Endothelial cell of umbilical vein (primary cell): ENCODE data around the gene BAG3. TPM values are rescaled to one million over a fixed set of nuclear protein-coding genes. Genes with fewer than 3 reads are reported as not detected.

Experiments
- BruUV-seq: library from RNA; stranded (reverse); fragments of 400-500 nt; replicated peaks from 2 replicates; lab custom pipeline; 2021; lab: Mats Ljungman, UMichigan
- CTCF ChIA-PET: fragments of 300-600, 350-600 bp; sonication (Branson Sonifier 250); formaldehyde crosslinking; loops from one replicate; lab custom pipeline; 2021; ENCODE audit warnings: antibody characterized with exemption, inconsistent platforms; lab: Charles Lee
- POLR2A ChIA-PET: fragments of 300-600, 350-600 bp; sonication (Branson Sonifier 250); formaldehyde crosslinking; loops from one replicate; lab custom pipeline; 2021; ENCODE audit warnings: antibody characterized with exemption, inconsistent platforms; lab: Charles Lee
- DNase-seq: peaks from one replicate; pipeline ENCODE4 v3.0.0-alpha.2; 2011; ENCODE audit warnings: low read depth, low spot score
- FAIRE-seq: peaks from 2 replicates; lab custom pipeline; 2011; peaks lifted over from hg19 to GRCh38; lab: Jason Lieb, UNC
- H2AFZ ChIP-seq: 2 replicates; pipeline ENCODE4 v1.6.0; 2012; ENCODE audit warnings: low read depth, low read length, control low read depth, inconsistent platforms
- H3K27ac ChIP-seq: 2 replicates; pipeline ENCODE4 v1.5.1; 2011; ENCODE audit warnings: low read depth, mild to moderate bottlenecking, control low read depth, low read length, moderate library complexity; ENCODE audit not compliant: insufficient read depth
- H3K27me3 ChIP-seq, 2 experiments: 2 replicates each; pipeline versions ENCODE4 v1.6.0 to v1.6.1; 2011; ENCODE audit warnings: low read length in 2 of 2, mixed read lengths in 1 of 2; ENCODE audit not compliant: control insufficient read depth in 2 of 2, insufficient read depth in 2 of 2
- H3K36me3 ChIP-seq, 2 experiments: 2 replicates in 1 of 2; 3 replicates in 1 of 2; pipeline ENCODE4 v1.5.1; 2011; ENCODE audit warnings: low read length in 2 of 2, mild to moderate bottlenecking in 1 of 2, moderate library complexity in 1 of 2; ENCODE audit not compliant: control insufficient read depth in 2 of 2, insufficient read depth in 2 of 2; ENCODE audit errors: extremely low read depth in 1 of 2
- H3K4me1 ChIP-seq: 3 replicates; pipeline ENCODE4 v1.5.1; 2011; ENCODE audit warnings: mild to moderate bottlenecking, low read length; ENCODE audit not compliant: control insufficient read depth, insufficient read depth; ENCODE audit errors: extremely low read depth
- H3K4me2 ChIP-seq: 2 replicates; pipeline ENCODE4 v1.6.1; 2011; ENCODE audit warnings: low read length, control low read depth, mixed read lengths; ENCODE audit not compliant: insufficient read depth
- H3K4me3 ChIP-seq, 3 experiments: fragments of 200-600 bp in 1 of 3; sonication (generic), shearing (Covaris generic) in 1 of 3; replicated peaks in 1 of 3; 2 replicates each; pipeline ENCODE4 v1.5.1; 2011 to 2016; ENCODE audit warnings: control low read depth in 3 of 3, low read length in 3 of 3, mild to moderate bottlenecking in 2 of 3, inconsistent platforms in 1 of 3, low read depth in 1 of 3, moderate library complexity in 1 of 3; ENCODE audit not compliant: insufficient read depth in 1 of 3
- H3K79me2 ChIP-seq: 2 replicates; pipeline ENCODE4 v1.6.0; 2012; ENCODE audit warnings: low read length, inconsistent platforms; ENCODE audit not compliant: control insufficient read depth, insufficient read depth
- H3K9ac ChIP-seq: replicated peaks from 2 replicates; pipeline ENCODE3; 2011; ENCODE audit warnings: low read length, control low read depth; ENCODE audit not compliant: insufficient read depth; ENCODE audit errors: extremely low read depth
- H3K9me1 ChIP-seq: replicated peaks from 3 replicates; pipeline ENCODE4 v1.6.0; 2011; ENCODE audit warnings: mild to moderate bottlenecking, low read length; ENCODE audit not compliant: control insufficient read depth, insufficient read depth; ENCODE audit errors: extremely low read depth
- H3K9me3 ChIP-seq: replicated peaks from 2 replicates; pipeline ENCODE4 v1.5.1; 2012; ENCODE audit warnings: low read length, inconsistent platforms; ENCODE audit not compliant: control insufficient read depth, insufficient read depth
- H4K20me1 ChIP-seq: replicated peaks from 2 replicates; pipeline ENCODE3; 2011; ENCODE audit warnings: mild to moderate bottlenecking, low read length; ENCODE audit not compliant: control insufficient read depth, insufficient read depth; ENCODE audit errors: extremely low read depth
- CTCF ChIP-seq, 2 donors: IDR thresholded peaks; 1 replicate in 1 of 2; 2 replicates in 1 of 2; pipeline ENCODE4 v1.5.1; 2011; ENCODE audit warnings: low read length in 2 of 2, mild to moderate bottlenecking in 2 of 2, moderate library complexity in 2 of 2, control low read depth in 1 of 2, inconsistent platforms in 1 of 2, low read depth in 1 of 2; ENCODE audit not compliant: insufficient read depth in 1 of 2; ENCODE audit errors: extremely low read depth in 1 of 2
- EZH2 ChIP-seq: IDR thresholded peaks from 2 replicates; pipeline ENCODE4 v1.6.1; 2012; ENCODE audit warnings: borderline replicate concordance, low read depth, mild to moderate bottlenecking, moderate library complexity, low read length, inconsistent platforms; ENCODE audit not compliant: severe bottlenecking
- FOS ChIP-seq: IDR thresholded peaks from 2 replicates; pipeline ENCODE4 v1.6.1; 2011; ENCODE audit warnings: mild to moderate bottlenecking, low read length, moderate library complexity, borderline replicate concordance; ENCODE audit not compliant: insufficient read depth
- GATA2 ChIP-seq: IDR thresholded peaks from 2 replicates; pipeline ENCODE4 v1.7.0; 2011; ENCODE audit warnings: low read depth, mild to moderate bottlenecking, moderate library complexity, mixed read lengths, low read length; ENCODE audit not compliant: insufficient read length, insufficient read depth
- JUN ChIP-seq: IDR thresholded peaks from 2 replicates; pipeline ENCODE4 v1.6.1; 2011; ENCODE audit warnings: borderline replicate concordance, low read depth; ENCODE audit not compliant: insufficient read length, insufficient read depth
- MAX ChIP-seq: IDR thresholded peaks from 2 replicates; pipeline ENCODE4 v1.6.1; 2011; ENCODE audit not compliant: insufficient read depth, insufficient read length
- MYC ChIP-seq: IDR thresholded peaks from one replicate; pipeline ENCODE4 v1.6.1; 2011; ENCODE audit warnings: mild to moderate bottlenecking, low read depth, low read length
- POLR2A ChIP-seq: IDR thresholded peaks from 2 replicates; pipeline ENCODE4 v1.6.1; 2012; ENCODE audit warnings: low read depth, mild to moderate bottlenecking, control low read depth, low read length
- POLR2AphosphoS5 ChIP-seq: IDR thresholded peaks from 2 replicates; pipeline ENCODE4 v1.6.1; 2012; ENCODE audit warnings: low read depth, mild to moderate bottlenecking, control low read depth, low read length, moderate library complexity; ENCODE audit not compliant: insufficient read depth
- dilution Hi-C: fragments of 300-500 bp; cut with MboI; formaldehyde crosslinking; loops from one replicate; pipeline ENCODE4 v1.15.0; 2019; ENCODE audit warnings: low sequenced_read_pairs; ENCODE audit not compliant: extremely low pct_ligation_motif_present
- intact Hi-C: fragments of 100-400 bp; cut with micrococcal nuclease; formaldehyde crosslinking; loops from one replicate; pipeline ENCODE4 v1.10.0; 2022
- polyA plus RNA-seq, 4 experiments: library from polyadenylated mRNA; depleted of rRNA in 3 of 4; stranded (reverse) in 3 of 4; unstranded in 1 of 4; fragments of >200 nt; gene quantifications; 2 replicates each; pipeline versions ENCODE4 v1.2.1 to v1.2.3, GENCODE V29; 2011 to 2012; ENCODE audit warnings: missing spikeins in 1 of 4
- total RNA-seq: library from RNA; stranded (reverse); gene quantifications from 2 replicates; pipeline ENCODE4 v1.2.3, GENCODE V29; 2021

The BAG3 gene
- total and polyA plus RNA-seq, 2 donors (not counting 3 experiments of a cell fraction or from before 2014, with no cell fraction given), result 25.2 to 66.7 TPM

GRCh38 chr10:119705434-119705831 lies 54.3 kb downstream of the BAG3 start:
- H3K9ac ChIP-seq, result no peak overlapping the region
- DNase-seq (no peak), FAIRE-seq (no peak)
- no peak overlapping the region for H3K4me3 ChIP-seq
- H3K4me1 ChIP-seq, result peaks cover 6% of the 10 kb centered on the region
- POLR2A ChIA-PET, result no interaction called here
- CTCF ChIA-PET, result interaction anchor here (0.6 kb wide), 1 partner anchor 9 kb away, joined by 3 read pairs; no protein-coding TSS in a partner anchor
- no peak for TF ChIP-seq POLR2A
- no peak for TF ChIP-seq JUN
- TF ChIP-seq FOS, result no peak
- TF ChIP-seq CTCF (IDR thresholded peaks at IDR 0.05; ENCODE audit: extremely low read depth in 1 of 2, insufficient read depth in 1 of 2, low read depth in 1 of 2, low read length in 2 of 2), result no peak
- no peak for TF ChIP-seq MYC
- no peak for TF ChIP-seq POLR2AphosphoS5
- no peak for TF ChIP-seq MAX
- no peak for TF ChIP-seq GATA2
- no peak for TF ChIP-seq EZH2
- H3K27ac ChIP-seq, result no peak overlapping the region
- intact Hi-C loops, result no loop called here
- dilution Hi-C loops, result no loop called here
- no peaks in the 10 kb centered on the region for H3K36me3 ChIP-seq
- BruUV-seq, result no TSS peak
- peaks cover 0 to 2% of the 10 kb centered on the region in 2 experiments for H3K27me3 ChIP-seq
- H3K9me1 ChIP-seq, result no peaks in the 10 kb centered on the region
- no peaks in the 10 kb centered on the region for H4K20me1 ChIP-seq
- H3K4me2 ChIP-seq, result no peak overlapping the region
- no peaks in the 10 kb centered on the region for H3K79me2 ChIP-seq
- no peak overlapping the region for H2AFZ ChIP-seq
- no peaks in the 10 kb centered on the region for H3K9me3 ChIP-seq
